Neural crest cell (in vitro differentiated cells): ENCODE data around the gene SEMA4D. TPM values are rescaled to one million over a fixed set of nuclear protein-coding genes. Genes with fewer than 3 reads are reported as not detected.
A peak's percentile ranks its signal among the peaks of the same experiment; 100 is the strongest.

Experiments
- DNase-seq: peaks from one replicate; pipeline ENCODE4 v3.0.0; 2021; ENCODE audit warnings: low read depth, mixed read lengths, low spot score
- H3K27ac Mint-ChIP-seq: one replicate; pipeline ENCODE4 v1.8.0; 2021; ENCODE audit warnings: mild to moderate bottlenecking, mixed read lengths; ENCODE audit not compliant: unreplicated experiment
- H3K27me3 Mint-ChIP-seq: 2 replicates; pipeline ENCODE4 v1.8.0; 2021; ENCODE audit warnings: low read depth, mild to moderate bottlenecking, mixed read lengths
- H3K36me3 Mint-ChIP-seq: 2 replicates; pipeline ENCODE4 v1.8.0; 2021; ENCODE audit warnings: low read depth, mild to moderate bottlenecking, mixed read lengths
- H3K4me1 Mint-ChIP-seq: 2 replicates; pipeline ENCODE4 v1.8.0; 2021; ENCODE audit warnings: mixed read lengths
- H3K4me3 Mint-ChIP-seq: one replicate; pipeline ENCODE4 v1.8.0; 2021; ENCODE audit warnings: mild to moderate bottlenecking, mixed read lengths
- H3K9me3 Mint-ChIP-seq: 2 replicates; pipeline ENCODE4 v1.8.0; 2021; ENCODE audit warnings: mixed read lengths
- total RNA-seq: library from RNA; stranded (reverse); gene quantifications from 2 replicates; pipeline ENCODE4 v1.2.1, GENCODE V29; 2021
- TF ChIP-seq, protein P1 (sequence below): fragments of 200-600 bp; sonication (generic); conservative IDR thresholded peaks from 2 replicates; pipeline ENCODE4 v1.5.0; 2021; ENCODE audit warnings: antibody characterized with exemption, mild to moderate bottlenecking

SEMA4D gene
- total RNA-seq, 1 donor from 2014 or later, result 33.5 TPM

- no peaks in the 10 kb centered on the region for H3K27me3 Mint-ChIP-seq
- H3K4me3 Mint-ChIP-seq, result no peak overlapping the region
- DNase-seq, result no peak
- H3K36me3 Mint-ChIP-seq, result no peaks in the 10 kb centered on the region
- TF ChIP-seq, protein P1, sequence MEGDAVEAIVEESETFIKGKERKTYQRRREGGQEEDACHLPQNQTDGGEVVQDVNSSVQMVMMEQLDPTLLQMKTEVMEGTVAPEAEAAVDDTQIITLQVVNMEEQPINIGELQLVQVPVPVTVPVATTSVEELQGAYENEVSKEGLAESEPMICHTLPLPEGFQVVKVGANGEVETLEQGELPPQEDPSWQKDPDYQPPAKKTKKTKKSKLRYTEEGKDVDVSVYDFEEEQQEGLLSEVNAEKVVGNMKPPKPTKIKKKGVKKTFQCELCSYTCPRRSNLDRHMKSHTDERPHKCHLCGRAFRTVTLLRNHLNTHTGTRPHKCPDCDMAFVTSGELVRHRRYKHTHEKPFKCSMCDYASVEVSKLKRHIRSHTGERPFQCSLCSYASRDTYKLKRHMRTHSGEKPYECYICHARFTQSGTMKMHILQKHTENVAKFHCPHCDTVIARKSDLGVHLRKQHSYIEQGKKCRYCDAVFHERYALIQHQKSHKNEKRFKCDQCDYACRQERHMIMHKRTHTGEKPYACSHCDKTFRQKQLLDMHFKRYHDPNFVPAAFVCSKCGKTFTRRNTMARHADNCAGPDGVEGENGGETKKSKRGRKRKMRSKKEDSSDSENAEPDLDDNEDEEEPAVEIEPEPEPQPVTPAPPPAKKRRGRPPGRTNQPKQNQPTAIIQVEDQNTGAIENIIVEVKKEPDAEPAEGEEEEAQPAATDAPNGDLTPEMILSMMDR, result no peak
- H3K9me3 Mint-ChIP-seq, result no peaks in the 10 kb centered on the region
- peaks cover 37% of the 10 kb centered on the region for H3K4me1 Mint-ChIP-seq
- peak overlapping the region; percentile 76 for H3K27ac Mint-ChIP-seq
Observed at GRCh38 chr9:89449261-89449671, 48.6 kb downstream of the SEMA4D start.

GRCh38 chr9:89448821-89449220, 49.1 kb downstream of the SEMA4D start:
- Mint-ChIP-seq H3K4me3 (peak overlapping the region; percentile 47), H3K27me3 (no peaks in the 10 kb centered on the region), H3K4me1 (peaks cover 42% of the 10 kb centered on the region), H3K36me3 (no peaks in the 10 kb centered on the region), H3K9me3 (no peaks in the 10 kb centered on the region), H3K27ac (no peak overlapping the region)
- no peak for DNase-seq
- TF ChIP-seq, protein P1, result no peak

DNA sequence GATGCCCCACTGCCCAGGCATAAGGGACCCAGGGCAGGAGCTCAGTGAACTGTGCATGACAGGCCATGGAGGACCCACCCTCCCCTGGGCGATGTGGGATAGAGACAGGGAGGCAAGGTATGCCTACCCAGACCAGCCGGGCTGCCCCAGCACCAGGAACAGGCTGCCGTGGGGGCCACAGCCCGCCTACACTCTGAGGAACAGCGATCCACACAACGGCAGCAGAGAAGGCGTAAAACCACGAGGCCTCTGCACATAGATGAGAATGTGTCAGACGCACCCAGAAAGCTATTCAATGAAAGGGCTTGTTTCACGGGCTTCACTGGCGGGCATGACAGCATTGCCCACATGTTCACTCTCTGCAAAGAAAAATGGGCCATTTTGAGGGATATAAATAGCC, 49.5 kb downstream of the SEMA4D start:
- TF ChIP-seq, protein P1, result no peak
- peak; percentile 22 for DNase-seq
- Mint-ChIP-seq H3K4me1 (peaks cover 42% of the 10 kb centered on the region), H3K4me3 (peak overlapping the region; percentile 47), H3K36me3 (no peaks in the 10 kb centered on the region), H3K27me3 (no peaks in the 10 kb centered on the region), H3K9me3 (no peaks in the 10 kb centered on the region), H3K27ac (peak overlapping the region; percentile 92)

DNA sequence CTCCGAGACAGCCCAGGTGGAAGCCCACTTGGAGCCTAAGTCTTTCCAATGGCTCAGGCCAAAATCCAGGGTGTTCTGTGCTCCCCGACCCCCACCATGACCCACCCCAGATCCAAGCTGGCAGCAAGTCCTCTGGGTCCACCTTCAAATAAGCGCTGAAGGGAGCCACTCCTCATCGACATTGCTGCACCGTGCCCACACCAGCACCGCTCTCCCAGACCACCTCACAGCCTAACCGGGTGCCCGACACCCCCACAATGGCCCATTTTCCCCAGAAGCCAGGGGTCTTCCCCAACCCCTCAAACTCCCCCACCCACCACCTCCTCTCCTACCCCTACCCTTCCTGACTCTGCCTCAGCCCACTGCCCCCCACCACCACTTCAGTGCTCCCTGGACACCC, 50.5 kb downstream of the SEMA4D start:
- Mint-ChIP-seq H3K27me3 (no peaks in the 10 kb centered on the region), H3K27ac (peak overlapping the region; percentile 58), H3K36me3 (no peaks in the 10 kb centered on the region), H3K4me1 (peaks cover 42% of the 10 kb centered on the region), H3K4me3 (no peak overlapping the region), H3K9me3 (no peaks in the 10 kb centered on the region)
- TF ChIP-seq, protein P1, result no peak
- no peak for DNase-seq

DNA sequence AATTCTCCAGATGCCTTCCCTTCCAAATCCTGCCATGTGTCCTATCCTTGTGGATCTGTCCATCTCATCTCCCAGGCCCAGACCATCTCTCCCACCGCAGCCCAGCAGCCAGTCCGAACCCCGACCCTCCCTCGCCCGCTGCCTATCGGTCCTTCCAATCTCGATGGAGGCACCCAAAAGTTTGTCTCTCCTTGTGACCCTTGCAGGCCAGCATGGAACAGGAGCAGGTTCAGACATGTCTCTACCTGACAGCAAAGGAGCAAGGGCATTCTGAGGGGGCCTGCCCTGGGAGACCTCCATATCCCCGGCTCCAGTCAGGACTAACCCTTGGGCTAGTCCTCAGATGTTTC, 51.0 kb downstream of the SEMA4D start:
- H3K4me3 Mint-ChIP-seq, result no peak overlapping the region
- H3K36me3 Mint-ChIP-seq, result no peaks in the 10 kb centered on the region
- no peaks in the 10 kb centered on the region for H3K27me3 Mint-ChIP-seq
- peaks cover 42% of the 10 kb centered on the region for H3K4me1 Mint-ChIP-seq
- DNase-seq, result no peak
- peak overlapping the region; percentile 58 for H3K27ac Mint-ChIP-seq
- TF ChIP-seq, protein P1, result no peak
- no peaks in the 10 kb centered on the region for H3K9me3 Mint-ChIP-seq
